Activated naive CD4-positive, alpha-beta T cell treated with anti-CD3 and anti-CD28 coated beads, Interleukin-2, amount 10 ng/mL, durations not matched to agents 7 days and 5 days (primary cell): ENCODE data around the gene ZFAND5.
A peak's percentile ranks its signal among the peaks of the same experiment; 100 is the strongest.

Experiments used
- CTCF ChIA-PET: fragments of 350-600 bp; sonication (Branson Sonifier 250); formaldehyde crosslinking; loops from one replicate; lab custom pipeline; 2021; ENCODE audit warnings: antibody characterized with exemption; lab: Charles Lee
- DNase-seq: peaks from one replicate; pipeline ENCODE4 v3.0.0-alpha.2; 2020
- H3K27ac Mint-ChIP-seq: one replicate; pipeline ENCODE4 v1.8.0; 2021; ENCODE audit warnings: mild to moderate bottlenecking, moderate library complexity, mixed read lengths
- H3K27me3 Mint-ChIP-seq: one replicate; pipeline ENCODE4 v1.8.0; 2021; ENCODE audit warnings: mild to moderate bottlenecking, mixed read lengths
- H3K36me3 Mint-ChIP-seq: one replicate; pipeline ENCODE4 v1.8.0; 2021; ENCODE audit warnings: mixed read lengths
- H3K4me1 Mint-ChIP-seq: one replicate; pipeline ENCODE4 v1.8.0; 2021; ENCODE audit warnings: mixed read lengths
- H3K4me3 Mint-ChIP-seq: one replicate; pipeline ENCODE4 v1.8.0; 2021; ENCODE audit warnings: mild to moderate bottlenecking, moderate library complexity, mixed read lengths
- H3K9me3 Mint-ChIP-seq: one replicate; pipeline ENCODE4 v1.8.0; 2021; ENCODE audit warnings: mixed read lengths

Gene ZFAND5

DNA sequence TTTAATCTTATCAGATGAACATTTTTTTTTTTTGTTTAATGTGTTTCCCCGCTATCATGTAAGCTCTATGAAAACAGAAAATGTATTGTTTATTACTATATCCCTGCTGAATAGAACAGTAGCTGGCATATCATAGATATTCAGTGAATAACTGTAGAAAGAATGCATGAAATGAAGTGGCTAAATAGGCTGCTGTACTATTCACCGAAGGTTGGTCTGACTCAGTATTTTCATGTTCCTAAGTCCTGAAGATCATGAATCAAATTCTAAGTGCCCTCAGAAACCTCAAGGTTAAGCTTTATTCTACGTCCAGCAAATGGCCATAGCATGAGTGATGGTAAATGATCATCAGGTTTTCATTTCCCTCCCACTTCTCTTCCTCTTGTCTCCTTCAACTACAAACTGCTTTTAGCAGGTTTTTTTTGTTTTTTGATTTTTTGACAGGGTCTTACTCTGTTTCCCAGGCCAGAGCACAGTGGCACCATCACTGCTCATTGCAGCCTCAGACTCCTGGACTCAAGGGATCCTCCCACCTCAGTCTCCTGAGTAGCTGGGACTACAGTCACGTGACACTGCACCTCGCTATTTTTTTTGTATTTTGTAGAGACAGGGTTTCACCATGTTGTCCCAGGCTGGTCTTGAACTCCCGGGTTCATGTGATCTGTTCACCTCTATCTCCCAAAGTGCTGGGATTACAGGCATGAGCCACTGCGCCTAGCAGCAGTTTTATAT, 19.1 kb upstream of the ZFAND5 start:
- H3K27me3 Mint-ChIP-seq, result peaks cover 9% of the 10 kb centered on the region
- no peak overlapping the region for H3K4me3 Mint-ChIP-seq
- no peak for DNase-seq
- no peaks in the 10 kb centered on the region for H3K36me3 Mint-ChIP-seq
- no peak overlapping the region for H3K27ac Mint-ChIP-seq
- CTCF ChIA-PET, result interaction anchor here (0.6 to 1.0 kb wide), 3 partner anchors 9 to 103 kb away, joined by 3 to 4 read pairs (median 3); no protein-coding TSS in a partner anchor
- H3K4me1 Mint-ChIP-seq, result peaks cover 11% of the 10 kb centered on the region
- no peaks in the 10 kb centered on the region for H3K9me3 Mint-ChIP-seq

- CTCF ChIA-PET, result no interaction called here
- Mint-ChIP-seq H3K27ac (no peak overlapping the region), H3K36me3 (no peaks in the 10 kb centered on the region), H3K4me3 (no peak overlapping the region), H3K4me1 (peaks cover 3% of the 10 kb centered on the region), H3K9me3 (no peaks in the 10 kb centered on the region), H3K27me3 (peaks cover 9% of the 10 kb centered on the region)
- DNase-seq, result no peak
These were observed 17.4 kb upstream of the ZFAND5 start for GRCh38 chr9:72382405-72382804.

- H3K9me3 Mint-ChIP-seq, result no peaks in the 10 kb centered on the region
- DNase-seq, result no peak
- H3K4me1 Mint-ChIP-seq, result no peaks in the 10 kb centered on the region
- no peaks in the 10 kb centered on the region for H3K36me3 Mint-ChIP-seq
- CTCF ChIA-PET, result no interaction called here
- H3K27me3 Mint-ChIP-seq, result peaks cover 5% of the 10 kb centered on the region
- H3K4me3 Mint-ChIP-seq, result no peak overlapping the region
- H3K27ac Mint-ChIP-seq, result no peak overlapping the region
These were observed 12.0 kb upstream of the ZFAND5 start for GRCh38 chr9:72377041-72377440.

DNA sequence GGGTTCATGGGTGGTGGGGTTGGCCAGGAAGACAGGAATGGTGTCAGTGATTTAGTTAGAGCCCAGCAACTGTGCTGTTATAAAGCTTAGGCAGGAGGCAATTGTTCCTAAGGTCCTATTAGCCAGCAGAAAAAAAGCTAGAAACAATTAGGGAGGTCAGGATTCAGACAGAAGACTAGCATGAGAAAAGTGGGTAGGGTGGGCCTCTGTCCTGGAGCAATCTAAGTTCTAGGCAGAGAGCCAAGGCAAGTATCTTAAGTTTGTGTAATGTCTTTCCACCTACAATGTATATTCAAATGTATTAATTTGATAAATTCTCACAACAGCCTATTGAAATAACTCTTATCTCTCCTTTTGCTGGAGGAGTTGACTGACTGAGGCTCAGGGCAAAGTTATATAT, 6.1 kb upstream of the ZFAND5 start:
- peaks cover 3% of the 10 kb centered on the region for H3K27me3 Mint-ChIP-seq
- CTCF ChIA-PET, result no interaction called here

GRCh38 chr9:72365525-72366256, 683 bp upstream of the ZFAND5 start:
- DNase-seq, result peak; percentile 67
- no peaks in the 10 kb centered on the region for H3K27me3 Mint-ChIP-seq
- H3K9me3 Mint-ChIP-seq, result no peaks in the 10 kb centered on the region
- H3K4me1 Mint-ChIP-seq, result peaks cover 38% of the 10 kb centered on the region
- peak overlapping the region; percentile 89 for H3K27ac Mint-ChIP-seq
- CTCF ChIA-PET, result no interaction called here
- peaks cover 19% of the 10 kb centered on the region for H3K36me3 Mint-ChIP-seq
- H3K4me3 Mint-ChIP-seq, result peak overlapping the region; percentile 86

More for the DNA sequence above, 6.1 kb upstream of the ZFAND5 start:
- Mint-ChIP-seq H3K27ac (no peak overlapping the region), H3K4me1 (no peaks in the 10 kb centered on the region), H3K36me3 (no peaks in the 10 kb centered on the region), H3K9me3 (no peaks in the 10 kb centered on the region), H3K4me3 (no peak overlapping the region)
- no peak for DNase-seq

DNA sequence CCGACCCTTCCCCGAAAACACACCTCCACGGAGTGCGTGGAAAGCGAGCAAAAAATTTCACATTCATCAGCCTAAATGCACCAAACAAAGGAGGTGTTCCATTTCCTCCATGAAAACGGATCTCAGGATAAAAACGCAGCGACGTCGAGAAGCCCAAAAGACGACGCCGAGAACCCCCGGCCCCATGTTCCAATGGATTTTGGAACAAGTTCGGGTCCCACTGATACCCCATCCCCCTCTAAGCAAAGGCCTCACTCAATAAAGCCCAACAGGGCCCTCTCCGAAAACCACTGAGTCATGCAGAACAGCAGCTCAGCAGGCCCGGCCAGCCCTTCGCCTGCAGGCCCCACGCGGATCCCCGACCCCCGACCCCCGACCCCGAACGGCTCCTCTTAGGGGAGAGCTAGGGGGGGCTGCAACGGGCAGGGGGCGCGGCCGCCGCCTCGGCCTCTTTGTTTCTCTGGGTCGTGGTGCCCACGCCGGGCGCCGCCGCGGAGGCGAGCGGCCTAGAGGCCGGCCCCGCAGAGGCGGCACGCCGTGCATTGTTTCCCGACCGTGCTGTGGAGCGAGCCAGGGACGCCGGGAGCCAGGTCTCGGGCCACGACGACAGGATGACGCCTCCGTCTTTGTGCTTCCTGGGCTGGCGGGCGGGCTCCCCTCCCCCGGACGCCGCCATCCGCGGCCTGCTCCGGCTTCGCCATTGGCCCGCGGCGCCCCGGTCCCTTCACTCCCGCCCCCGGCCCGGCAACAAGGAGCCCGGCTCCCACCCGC, 915 bp downstream of the ZFAND5 start:
- Mint-ChIP-seq H3K27me3 (no peaks in the 10 kb centered on the region), H3K4me1 (peaks cover 48% of the 10 kb centered on the region)
- CTCF ChIA-PET, result interaction anchor here (3.4 kb wide), 1 partner anchor 228 kb away, joined by 15 read pairs; no protein-coding TSS in a partner anchor

GRCh38 chr9:72363236-72363635, 1.8 kb downstream of the ZFAND5 start:
- Mint-ChIP-seq H3K27me3 (no peaks in the 10 kb centered on the region), H3K9me3 (no peaks in the 10 kb centered on the region), H3K36me3 (peaks cover 41% of the 10 kb centered on the region), H3K4me3 (peak overlapping the region; percentile 86), H3K27ac (peak overlapping the region; percentile 96), H3K4me1 (peaks cover 55% of the 10 kb centered on the region)
- no peak for DNase-seq
- CTCF ChIA-PET, result interaction anchor here (0.8 to 3.4 kb wide), 4 partner anchors 80 to 229 kb away, joined by 3 to 15 read pairs (median 6); no protein-coding TSS in a partner anchor

More for the DNA sequence above, 915 bp downstream of the ZFAND5 start:
- DNase-seq, result peak; percentile 84
- Mint-ChIP-seq H3K27ac (peak overlapping the region; percentile 96), H3K9me3 (no peaks in the 10 kb centered on the region), H3K36me3 (peaks cover 33% of the 10 kb centered on the region), H3K4me3 (peak overlapping the region; percentile 86)

DNA sequence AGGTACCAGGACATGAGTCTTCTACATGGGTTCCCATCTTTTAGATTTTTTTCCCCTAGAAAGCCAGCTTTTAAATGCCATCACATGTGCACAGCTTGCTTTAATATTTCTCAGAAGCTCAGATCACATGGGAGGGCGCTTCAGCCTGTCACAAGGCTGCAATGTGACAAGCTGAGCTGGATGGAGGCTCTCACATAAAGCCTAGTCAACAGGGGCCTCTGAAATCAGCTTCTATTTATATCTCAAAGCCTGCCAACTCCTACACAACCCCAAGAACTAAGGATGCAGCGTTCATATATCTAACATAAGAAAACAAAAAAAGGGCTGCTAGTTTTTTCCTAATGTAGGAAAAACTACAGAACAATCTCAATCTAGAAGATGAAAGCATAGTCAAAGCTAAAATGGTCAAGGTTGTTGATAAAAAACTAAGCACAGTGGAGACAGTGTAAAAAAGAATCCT, 2.3 kb downstream of the ZFAND5 start:
- H3K27me3 Mint-ChIP-seq, result no peaks in the 10 kb centered on the region
- H3K36me3 Mint-ChIP-seq, result peaks cover 46% of the 10 kb centered on the region
- peaks cover 60% of the 10 kb centered on the region for H3K4me1 Mint-ChIP-seq
- no peaks in the 10 kb centered on the region for H3K9me3 Mint-ChIP-seq
- H3K27ac Mint-ChIP-seq, result peak overlapping the region; percentile 96
- DNase-seq, result peak; percentile 73
- CTCF ChIA-PET, result interaction anchor here (0.8 to 3.4 kb wide), 6 partner anchors 81 to 230 kb away, joined by 3 to 15 read pairs (median 5); no protein-coding TSS in a partner anchor
- peak overlapping the region; percentile 86 for H3K4me3 Mint-ChIP-seq

- Mint-ChIP-seq H3K4me1 (peaks cover 66% of the 10 kb centered on the region), H3K36me3 (peaks cover 51% of the 10 kb centered on the region), H3K27me3 (no peaks in the 10 kb centered on the region), H3K9me3 (no peaks in the 10 kb centered on the region), H3K27ac (peak overlapping the region; percentile 96), H3K4me3 (peak overlapping the region; percentile 86)
- CTCF ChIA-PET, result interaction anchor here (1.1 to 3.4 kb wide), 4 partner anchors 81 to 230 kb away, joined by 3 to 15 read pairs (median 4); no protein-coding TSS in a partner anchor
- DNase-seq, result no peak
These were observed 2.9 kb downstream of the ZFAND5 start for GRCh38 chr9:72362118-72362531.

DNA sequence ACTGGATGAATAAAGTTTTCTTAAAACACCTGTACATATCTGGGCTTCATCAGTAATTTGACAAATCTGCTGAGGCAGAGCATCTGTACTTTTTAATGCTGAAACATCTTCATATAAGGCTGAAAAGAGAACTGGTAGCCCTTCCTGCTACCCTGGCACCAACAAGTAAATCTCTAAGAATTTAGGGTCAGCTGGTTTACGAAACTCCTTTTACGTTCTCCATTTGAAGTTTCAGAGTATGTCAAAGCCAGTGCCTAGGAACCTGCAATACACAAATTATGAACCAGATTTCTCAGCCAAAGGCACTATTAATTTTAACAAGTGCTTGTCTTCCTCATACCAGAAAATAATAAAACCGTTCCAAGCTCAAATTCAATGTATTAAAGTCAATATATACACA, 3.8 kb downstream of the ZFAND5 start:
- Mint-ChIP-seq H3K9me3 (no peaks in the 10 kb centered on the region), H3K4me3 (no peak overlapping the region), H3K36me3 (peaks cover 60% of the 10 kb centered on the region), H3K27me3 (no peaks in the 10 kb centered on the region), H3K27ac (no peak overlapping the region), H3K4me1 (peaks cover 75% of the 10 kb centered on the region)
- DNase-seq, result no peak
- CTCF ChIA-PET, result interaction anchor here (0.8 to 3.4 kb wide), 3 partner anchors 82 to 231 kb away, joined by 4 to 15 read pairs (median 6); no protein-coding TSS in a partner anchor

- H3K27ac Mint-ChIP-seq, result no peak overlapping the region
- peaks cover 74% of the 10 kb centered on the region for H3K4me1 Mint-ChIP-seq
- DNase-seq, result no peak
- H3K4me3 Mint-ChIP-seq, result no peak overlapping the region
- H3K27me3 Mint-ChIP-seq, result no peaks in the 10 kb centered on the region
- no peaks in the 10 kb centered on the region for H3K9me3 Mint-ChIP-seq
- peaks cover 69% of the 10 kb centered on the region for H3K36me3 Mint-ChIP-seq
- CTCF ChIA-PET, result no interaction called here
These were observed 4.7 kb downstream of the ZFAND5 start for GRCh38 chr9:72360324-72360723.

DNA sequence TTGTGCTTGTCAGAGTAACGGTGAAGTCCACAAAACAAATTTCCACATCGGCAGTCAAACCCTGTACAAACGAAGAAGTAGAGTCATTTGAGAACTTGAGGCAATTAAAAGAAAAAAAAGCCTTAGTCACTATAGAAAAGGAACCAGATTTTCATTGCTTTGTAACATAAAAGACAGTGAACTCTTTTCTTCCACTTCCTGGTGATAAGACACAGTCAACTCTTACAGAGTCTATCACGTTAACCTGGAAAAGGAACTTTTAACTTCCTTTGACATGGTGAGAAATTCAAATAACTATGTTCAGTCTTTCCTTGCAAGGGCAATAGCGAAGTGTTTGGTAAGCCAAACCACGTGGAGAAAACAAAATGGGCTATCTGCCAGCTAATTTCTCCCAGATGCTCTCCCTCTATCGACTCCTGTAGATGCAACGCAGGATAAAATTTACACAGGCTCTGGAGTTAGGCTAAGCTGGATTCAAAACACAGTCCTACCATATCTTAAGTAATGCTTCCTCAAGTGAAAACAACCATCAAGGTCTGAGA, 8.9 kb downstream of the ZFAND5 start:
- peaks cover 73% of the 10 kb centered on the region for H3K36me3 Mint-ChIP-seq
- no peak for DNase-seq
- H3K4me3 Mint-ChIP-seq, result no peak overlapping the region
- H3K27me3 Mint-ChIP-seq, result no peaks in the 10 kb centered on the region
- peak overlapping the region; percentile 42 for H3K27ac Mint-ChIP-seq
- H3K9me3 Mint-ChIP-seq, result no peaks in the 10 kb centered on the region
- peaks cover 49% of the 10 kb centered on the region for H3K4me1 Mint-ChIP-seq
- CTCF ChIA-PET, result no interaction called here

GRCh38 chr9:72355153-72355552, 9.9 kb downstream of the ZFAND5 start:
- CTCF ChIA-PET, result no interaction called here
- H3K4me1 Mint-ChIP-seq, result peaks cover 42% of the 10 kb centered on the region
- no peaks in the 10 kb centered on the region for H3K27me3 Mint-ChIP-seq
- no peak overlapping the region for H3K4me3 Mint-ChIP-seq
- no peaks in the 10 kb centered on the region for H3K9me3 Mint-ChIP-seq
- H3K27ac Mint-ChIP-seq, result no peak overlapping the region
- peaks cover 67% of the 10 kb centered on the region for H3K36me3 Mint-ChIP-seq
- no peak for DNase-seq
